K562 (cell line): ENCODE data around the gene B3GNT7. TPM values are rescaled to one million over a fixed set of nuclear protein-coding genes. Genes with fewer than 3 reads are reported as not detected.

Experiments used
- ATAC-seq: fragments of 200-7000 bp; cut with Tn5 transposase; 3 replicates; pipeline ENCODE4 v1.9.1; 2020; ENCODE audit warnings: moderate library complexity
- BruUV-seq: library from RNA; stranded (reverse); fragments of 400-500 nt; replicated peaks from 2 replicates; lab custom pipeline; 2021; lab: Mats Ljungman, UMichigan
- CTCF ChIA-PET: fragments of 300-600 bp; formaldehyde crosslinking; extraction: SDS; loops from one replicate; lab custom pipeline; 2021; ENCODE audit warnings: low intra/inter-chr PET ratio; lab: Yijun Ruan, JAX
- POLR2A ChIA-PET: fragments of 300-600, 350-650 bp; sonication (Branson Sonifier 250); formaldehyde crosslinking; extraction: SDS; loops from one replicate; lab custom pipeline; 2021; ENCODE audit warnings: antibody characterized with exemption, inconsistent platforms; lab: Yijun Ruan, JAX
- DNase-seq, 4 experiments: peaks; one replicate each; pipeline versions ENCODE4 v3.0.0 to v3.0.0-alpha.2; 2011 to 2018; ENCODE audit warnings: low spot score in 3 of 4, mixed read lengths in 3 of 4; ENCODE audit errors: extremely low read depth in 1 of 4
- FAIRE-seq: peaks from 2 replicates; lab custom pipeline; 2011; peaks lifted over from hg19 to GRCh38; lab: Jason Lieb, UNC
- H2AFZ ChIP-seq: 2 replicates; pipeline ENCODE4 v1.6.0; 2011; ENCODE audit warnings: low read depth, low read length, control low read depth, inconsistent platforms
- H3K27ac ChIP-seq: fragments of 200-600 bp; 3 replicates; pipeline ENCODE4 v1.8.0; 2011; ENCODE audit warnings: low read depth, mild to moderate bottlenecking, control low read depth, inconsistent platforms, low read length, moderate library complexity, mixed read lengths; ENCODE audit errors: extremely low read depth
- H3K27me3 ChIP-seq, 2 experiments: fragments of 300-600 bp in 1 of 2; 2 replicates in 1 of 2; 3 replicates in 1 of 2; pipeline versions ENCODE4 v1.6.0 to v1.8.0; 2011; ENCODE audit warnings: inconsistent platforms in 2 of 2, low read length in 2 of 2, mild to moderate bottlenecking in 1 of 2, mixed read lengths in 1 of 2, moderate library complexity in 1 of 2; ENCODE audit not compliant: control insufficient read depth in 2 of 2, insufficient read depth in 2 of 2
- H3K36me3 ChIP-seq: fragments of 300-600 bp; 3 replicates; pipeline ENCODE4 v1.8.0; 2011; ENCODE audit warnings: mild to moderate bottlenecking, low read length, inconsistent platforms; ENCODE audit not compliant: control insufficient read depth, insufficient read depth
- H3K4me1 ChIP-seq, 2 experiments: fragments of 200-600 bp in 1 of 2; replicated peaks in 1 of 2; 2 replicates in 1 of 2; 3 replicates in 1 of 2; pipeline versions ENCODE4 v1.5.1 to v1.8.0; 2011; ENCODE audit warnings: inconsistent platforms in 2 of 2, low read length in 2 of 2, mild to moderate bottlenecking in 1 of 2, mixed read lengths in 1 of 2, moderate library complexity in 1 of 2; ENCODE audit not compliant: control insufficient read depth in 2 of 2, insufficient read depth in 2 of 2
- H3K4me2 ChIP-seq: 2 replicates; pipeline ENCODE4 v1.6.1; 2011; ENCODE audit warnings: low read length, control low read depth, inconsistent platforms, mixed read lengths; ENCODE audit not compliant: insufficient read depth
- H3K4me3 ChIP-seq: fragments of 200-600 bp; sonication (generic), shearing (Covaris generic); 2 replicates; pipeline ENCODE4 v1.5.1; 2016; ENCODE audit warnings: control low read depth, inconsistent platforms
- H3K79me2 ChIP-seq: fragments of 200-600 bp; 3 replicates; pipeline ENCODE4 v1.8.0; 2011; ENCODE audit warnings: low read length, inconsistent platforms; ENCODE audit not compliant: control insufficient read depth, insufficient read depth
- H3K9ac ChIP-seq, 2 experiments: 2 replicates each; pipeline versions ENCODE4 v1.6.0 to v1.6.1; 2011; ENCODE audit warnings: low read depth in 2 of 2, low read length in 2 of 2, control low read depth in 1 of 2, inconsistent platforms in 1 of 2, mild to moderate bottlenecking in 1 of 2, mixed read lengths in 1 of 2; ENCODE audit not compliant: insufficient read depth in 1 of 2
- H3K9me1 ChIP-seq: one replicate; pipeline ENCODE4 v1.6.0; 2011; ENCODE audit warnings: inconsistent platforms, mild to moderate bottlenecking, low read length, moderate library complexity; ENCODE audit not compliant: control insufficient read depth, insufficient read depth
- H3K9me3 ChIP-seq: replicated peaks from 2 replicates; pipeline ENCODE4 v1.5.1; 2011; ENCODE audit warnings: low read depth, low read length, inconsistent platforms; ENCODE audit not compliant: control insufficient read depth, insufficient read depth
- H4K20me1 ChIP-seq: replicated peaks from 2 replicates; pipeline ENCODE4 v1.6.1; 2011; ENCODE audit warnings: low read length, inconsistent platforms, mixed read lengths; ENCODE audit not compliant: control insufficient read depth, insufficient read depth
- ARNT ChIP-seq, 2 experiments: fragments of 450-650 bp; IDR thresholded peaks; 2 replicates each; pipeline ENCODE4 v1.6.1; 2016; ENCODE audit warnings: mild to moderate bottlenecking in 1 of 2
- ATF1 ChIP-seq, 2 experiments: fragments of 450-650 bp in 1 of 2; IDR thresholded peaks; 2 replicates each; pipeline ENCODE4 v1.6.1; 2016; ENCODE audit warnings: missing compliant biosample characterization in 1 of 2, missing genetic modification characterization in 1 of 2
- ELK3 ChIP-seq: fragments of 450-650 bp; formaldehyde crosslinking; IDR thresholded peaks from 2 replicates; pipeline ENCODE4 v1.4.0; 2020; ENCODE audit warnings: mild to moderate bottlenecking
- FOXK1 ChIP-seq: sonication (generic); formaldehyde crosslinking; IDR thresholded peaks from 2 replicates; pipeline ENCODE4 v1.8.0; 2022; ENCODE audit warnings: missing genetic modification reagents, mild to moderate bottlenecking, borderline replicate concordance
- KDM1A ChIP-seq, 2 experiments: fragments of 450-650 bp; IDR thresholded peaks; 2 replicates each; pipeline ENCODE4 v1.6.1; 2016; ENCODE audit warnings: mild to moderate bottlenecking in 2 of 2
- PTTG1 ChIP-seq: fragments of 450-650 bp; IDR thresholded peaks from 2 replicates; pipeline ENCODE4 v1.6.1; 2016; ENCODE audit warnings: low read depth, mild to moderate bottlenecking, missing genetic modification characterization, missing compliant biosample characterization
- XRCC3 ChIP-seq: fragments of 450-650 bp; IDR thresholded peaks from 2 replicates; pipeline ENCODE4 v1.6.1; 2017; ENCODE audit warnings: mild to moderate bottlenecking, moderate library complexity
- ZBTB34 ChIP-seq: fragments of 250-450 bp; sonication (Bioruptor Pico); IDR thresholded peaks from 2 replicates; pipeline ENCODE4 v1.8.0; 2021; ENCODE audit warnings: mild to moderate bottlenecking, moderate library complexity
- ZNF24 ChIP-seq: fragments of 450-650 bp; IDR thresholded peaks from 2 replicates; pipeline ENCODE4 v1.6.1; 2016
- WGBS: fragments of 100-300 bp; shearing (Covaris generic); methylation state at CpG from one replicate; pipeline ENCODE4 v1.1.6; 2016; ENCODE audit warnings: low coverage, mixed read lengths; ENCODE audit not compliant: insufficient coverage; ENCODE audit errors: missing lambda C conversion rate; 5-methylcytosine and 5-hydroxymethylcytosine counted together
- in situ Hi-C: fragments of 300-500 bp; cut with MboI; formaldehyde crosslinking; loops from 4 replicates; pipeline ENCODE4 v1.15.0; 2018; ENCODE audit warnings: inconsistent platforms, mixed read lengths
- intact Hi-C: fragments of 100-400 bp; cut with micrococcal nuclease; formaldehyde crosslinking; loops from 2 replicates; pipeline ENCODE4 v1.14.2; 2022
- polyA plus RNA-seq, 8 experiments: library from polyadenylated mRNA; depleted of rRNA in 4 of 8; stranded (reverse) in 5 of 8; unstranded in 3 of 8; fragments of >200 nt; fragmentation: Nextera tagmentation in 2 of 8; fragmentation: Illumina TruSeq in 1 of 8; extraction: Ambion mirVana in 2 of 8; extraction: Trizol in 1 of 8; gene quantifications; 2 replicates each; pipeline versions ENCODE4 v1.2.1 to v1.2.3, GENCODE V29; 2011 to 2014; ENCODE audit warnings: inconsistent platforms in 1 of 8, missing spikeins in 1 of 8
- total RNA-seq, 7 experiments: library from RNA; depleted of rRNA in 6 of 7; stranded (reverse); fragments of >200 nt in 6 of 7; fragmentation: Illumina TruSeq in 2 of 7; extraction: Trizol in 2 of 7; gene quantifications; 2 replicates each; pipeline versions ENCODE4 v1.2.1 to v1.2.3, GENCODE V29; 2011 to 2021; ENCODE audit warnings: low replicate concordance in 1 of 7
- TF ChIP-seq, protein P1 (sequence below): fragments of 250-450 bp; sonication (Bioruptor Pico); IDR thresholded peaks from 2 replicates; pipeline ENCODE4 v1.5.0; 2020; ENCODE audit warnings: mild to moderate bottlenecking, borderline replicate concordance

Gene B3GNT7
- total and polyA plus RNA-seq, 9 of the 15 experiments (the other 6 are each of a cell fraction or from before 2014, with no cell fraction given) = 0.20 TPM; not detected in 8

GRCh38 chr2:231418820-231419640 is 23.5 kb downstream of the B3GNT7 start:
- WGBS = 17% methylated on average over 12 of the region's 26 CpGs
- Histone ChIP-seq H3K9me1 (no peaks in the 10 kb centered on the region), H3K9me3 (no peaks in the 10 kb centered on the region), H3K9ac (no peak overlapping the region), H4K20me1 (no peaks in the 10 kb centered on the region), H3K36me3 (no peaks in the 10 kb centered on the region), H3K4me3 (no peak overlapping the region), H3K27ac (no peak overlapping the region), H3K79me2 (no peaks in the 10 kb centered on the region), H3K27me3 (peaks cover 6 to 30% of the 10 kb centered on the region in 2 experiments; a peak in 3 of 5 replicates), H3K4me2 (no peak overlapping the region), H3K4me1 (peaks cover 0 to 4% of the 10 kb centered on the region in 2 experiments; a peak in 3 of 5 replicates), H2AFZ (0 out of 2 replicates have a peak overlapping the region, but pooled peaks have one; percentile 24)
- ChIA-PET POLR2A (no interaction called here), CTCF (no interaction called here)
- ATAC-seq = no peak
- TF ChIP-seq ATF1 (CRISPR knock-in tag; IDR thresholded peaks at IDR 0.05) (no peak), ATF1 (tag; IDR thresholded peaks at IDR 0.05) (no peak), ARNT (IDR thresholded peaks at IDR 0.05) (no peak)
- DNase-seq = no peak
- in situ Hi-C loops (no loop called here), intact Hi-C loops (no loop called here)
- FAIRE-seq = no peak
- BruUV-seq = no TSS peak

- H3K4me2 ChIP-seq = no peak overlapping the region
- no peak overlapping the region for H3K27ac ChIP-seq
- no peak overlapping the region for H3K9ac ChIP-seq
- ATAC-seq = no peak
- CTCF ChIA-PET = no interaction called here
- no peaks in the 10 kb centered on the region for H3K79me2 ChIP-seq
- no peaks in the 10 kb centered on the region for H3K36me3 ChIP-seq
- no peak overlapping the region for H3K4me3 ChIP-seq
- POLR2A ChIA-PET = no interaction called here
- no peak for FAIRE-seq
- H2AFZ ChIP-seq = no peak overlapping the region
- peaks cover 0 to 4% of the 10 kb centered on the region in 2 experiments; a peak in 2 of 5 replicates for H3K4me1 ChIP-seq
- intact Hi-C loops (no loop called here), in situ Hi-C loops (no loop called here)
- H3K9me1 ChIP-seq = no peaks in the 10 kb centered on the region
- BruUV-seq = no TSS peak
- H3K27me3 ChIP-seq = peaks cover 6 to 36% of the 10 kb centered on the region in 2 experiments; a peak in 4 of 5 replicates
- no peaks in the 10 kb centered on the region for H3K9me3 ChIP-seq
- no peaks in the 10 kb centered on the region for H4K20me1 ChIP-seq
- DNase-seq = no peak
- 3% methylated on average over 9 of the region's 9 CpGs for WGBS
- TF ChIP-seq KDM1A (IDR thresholded peaks at IDR 0.05) = no peak
- TF ChIP-seq, protein P1, sequence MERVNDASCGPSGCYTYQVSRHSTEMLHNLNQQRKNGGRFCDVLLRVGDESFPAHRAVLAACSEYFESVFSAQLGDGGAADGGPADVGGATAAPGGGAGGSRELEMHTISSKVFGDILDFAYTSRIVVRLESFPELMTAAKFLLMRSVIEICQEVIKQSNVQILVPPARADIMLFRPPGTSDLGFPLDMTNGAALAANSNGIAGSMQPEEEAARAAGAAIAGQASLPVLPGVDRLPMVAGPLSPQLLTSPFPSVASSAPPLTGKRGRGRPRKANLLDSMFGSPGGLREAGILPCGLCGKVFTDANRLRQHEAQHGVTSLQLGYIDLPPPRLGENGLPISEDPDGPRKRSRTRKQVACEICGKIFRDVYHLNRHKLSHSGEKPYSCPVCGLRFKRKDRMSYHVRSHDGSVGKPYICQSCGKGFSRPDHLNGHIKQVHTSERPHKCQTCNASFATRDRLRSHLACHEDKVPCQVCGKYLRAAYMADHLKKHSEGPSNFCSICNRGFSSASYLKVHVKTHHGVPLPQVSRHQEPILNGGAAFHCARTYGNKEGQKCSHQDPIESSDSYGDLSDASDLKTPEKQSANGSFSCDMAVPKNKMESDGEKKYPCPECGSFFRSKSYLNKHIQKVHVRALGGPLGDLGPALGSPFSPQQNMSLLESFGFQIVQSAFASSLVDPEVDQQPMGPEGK (CRISPR knock-in tag) = no peak
- TF ChIP-seq PTTG1 (tag) = no peak
- no peak for TF ChIP-seq ZNF24
- TF ChIP-seq ELK3 = no peak
- no peak for TF ChIP-seq FOXK1 (CRISPR knock-in tag)
- TF ChIP-seq XRCC3 = no peak
- TF ChIP-seq ZBTB34 (CRISPR knock-in tag) = no peak
These were observed 25.6 kb downstream of the B3GNT7 start for GRCh38 chr2:231421051-231421580.
